SKM-1 (cell line): Measurements from ENCODE around the gene CLCN2.

Source experiments
- DNase-seq: peaks from one replicate; lab custom pipeline; 2025; ENCODE audit not compliant: unreplicated experiment; lab: John Stamatoyannopoulos, UW

CLCN2 gene

GRCh38 chr3:184360929-184361531, 375 bp downstream of the CLCN2 start:
- DNase-seq = no peak

GRCh38 chr3:184360070-184360928, 1.1 kb downstream of the CLCN2 start:
- DNase-seq = no peak

GRCh38 chr3:184359610-184360009, 1.8 kb downstream of the CLCN2 start:
- DNase-seq = no peak

- no peak for DNase-seq
Measured at GRCh38 chr3:184358921-184359350, 2.5 kb downstream of the CLCN2 start.

- DNase-seq = no peak
Measured at GRCh38 chr3:184358124-184358767, 3.2 kb downstream of the CLCN2 start.

GRCh38 chr3:184357248-184358123, 3.9 kb downstream of the CLCN2 start:
- no peak for DNase-seq

- DNase-seq = no peak
Measured at GRCh38 chr3:184355261-184356040, 6.0 kb downstream of the CLCN2 start.

GRCh38 chr3:184354754-184355153, 6.7 kb downstream of the CLCN2 start:
- no peak for DNase-seq

- DNase-seq = no peak
Measured at GRCh38 chr3:184354121-184354728, 7.2 kb downstream of the CLCN2 start.

- DNase-seq = no peak
Measured at GRCh38 chr3:184353546-184353941, 7.9 kb downstream of the CLCN2 start.

- DNase-seq = no peak
Measured at GRCh38 chr3:184352897-184353545, 8.4 kb downstream of the CLCN2 start.

- DNase-seq = no peak
Measured at GRCh38 chr3:184352149-184352785, 9.1 kb downstream of the CLCN2 start.

- no peak for DNase-seq
Measured at GRCh38 chr3:184351511-184352148, 9.8 kb downstream of the CLCN2 start.

GRCh38 chr3:184350618-184351017, 10.8 kb downstream of the CLCN2 start:
- no peak for DNase-seq

GRCh38 chr3:184349563-184350470, 11.6 kb downstream of the CLCN2 start:
- no peak for DNase-seq

GRCh38 chr3:184348057-184348382, 13.4 kb downstream of the CLCN2 start:
- DNase-seq = no peak

GRCh38 chr3:184347321-184348056, 13.9 kb downstream of the CLCN2 start:
- no peak for DNase-seq
